Mesendoderm (in vitro differentiated cells): ENCODE data around the gene CEP164.

Source experiments
- DNase-seq: peaks from one replicate; pipeline ENCODE4 v3.0.0; 2013
- H2AK5ac ChIP-seq: 2 replicates; pipeline ENCODE4 v1.6.1; 2013; ENCODE audit warnings: low read length, inconsistent platforms
- H2BK120ac ChIP-seq: 2 replicates; pipeline ENCODE4 v1.6.1; 2013; ENCODE audit warnings: low read depth, mild to moderate bottlenecking, low read length, moderate library complexity, mixed read lengths
- H2BK15ac ChIP-seq: replicated peaks from 2 replicates; pipeline ENCODE4 v1.6.1; 2013; ENCODE audit warnings: low read depth, mild to moderate bottlenecking, moderate library complexity
- H2BK5ac ChIP-seq: 2 replicates; pipeline ENCODE4 v1.6.1; 2013; ENCODE audit warnings: low read length, inconsistent platforms
- H3K18ac ChIP-seq: 2 replicates; pipeline ENCODE4 v1.6.1; 2013; ENCODE audit warnings: mild to moderate bottlenecking, low read length, mixed read lengths
- H3K23ac ChIP-seq: one replicate; pipeline ENCODE4 v1.6.1; 2013; ENCODE audit warnings: low read length
- H3K27ac ChIP-seq: 2 replicates; pipeline ENCODE4 v1.5.1; 2013; ENCODE audit warnings: low read depth, mild to moderate bottlenecking, inconsistent platforms, low read length, moderate library complexity
- H3K27me3 ChIP-seq: 2 replicates; pipeline ENCODE4 v1.6.1; 2013; ENCODE audit warnings: low read length, control low read depth, mild to moderate bottlenecking, inconsistent platforms; ENCODE audit not compliant: insufficient read depth, poor library complexity
- H3K36me3 ChIP-seq: 2 replicates; pipeline ENCODE4 v1.6.1; 2013; ENCODE audit warnings: low read length, inconsistent platforms; ENCODE audit not compliant: control insufficient read depth, insufficient read depth
- H3K4ac ChIP-seq: one replicate; pipeline ENCODE4 v1.6.1; 2013; ENCODE audit warnings: low read depth, mild to moderate bottlenecking, low read length, moderate library complexity
- H3K4me1 ChIP-seq: 2 replicates; pipeline ENCODE4 v1.6.1; 2013; ENCODE audit warnings: low read depth, low read length, inconsistent platforms; ENCODE audit not compliant: control insufficient read depth
- H3K4me2 ChIP-seq: 2 replicates; pipeline ENCODE4 v1.6.1; 2013; ENCODE audit warnings: low read length
- H3K4me3 ChIP-seq: 2 replicates; pipeline ENCODE4 v1.5.1; 2013; ENCODE audit warnings: mild to moderate bottlenecking, low read length
- H3K56ac ChIP-seq: one replicate; pipeline ENCODE4 v1.6.1; 2013; ENCODE audit warnings: low read length
- H3K79me1 ChIP-seq: 2 replicates; pipeline ENCODE4 v1.6.1; 2013; ENCODE audit warnings: low read length, inconsistent platforms
- H3K79me2 ChIP-seq: 2 replicates; pipeline ENCODE4 v1.6.1; 2013; ENCODE audit warnings: mild to moderate bottlenecking, low read length; ENCODE audit not compliant: control insufficient read depth, insufficient read depth
- H3K9ac ChIP-seq: 2 replicates; pipeline ENCODE4 v1.6.1; 2013; ENCODE audit warnings: low read length, inconsistent platforms
- H4K5ac ChIP-seq: one replicate; pipeline ENCODE4 v1.6.1; 2013; ENCODE audit warnings: low read length
- H4K8ac ChIP-seq: one replicate; pipeline ENCODE4 v1.6.1; 2013; ENCODE audit warnings: low read depth, mild to moderate bottlenecking, control low read depth, low read length, moderate library complexity
- WGBS: extraction: QIAGEN DNeasy Blood & Tissue Kit; methylation state at CpG from one replicate; pipeline ENCODE4 v1.1.7; 2013; ENCODE audit warnings: low lambda C conversion rate, missing lambda C conversion rate; ENCODE audit not compliant: insufficient coverage; ENCODE audit errors: extremely low coverage; 5-methylcytosine and 5-hydroxymethylcytosine counted together

The CEP164 gene

GRCh38 chr11:117387992-117388755, 60.5 kb downstream of the CEP164 start:
- Histone ChIP-seq H3K4me1 (no peaks in the 10 kb centered on the region), H3K27ac (no peak overlapping the region), H3K4me3 (no peak overlapping the region), H3K9ac (no peak overlapping the region), H3K79me2 (no peaks in the 10 kb centered on the region), H3K27me3 (no peaks in the 10 kb centered on the region), H3K56ac (no peak overlapping the region), H2BK15ac (no peak overlapping the region), H2BK120ac (no peak overlapping the region), H3K4me2 (no peak overlapping the region), H4K5ac (no peak overlapping the region), H3K36me3 (peaks cover 3% of the 10 kb centered on the region), H3K4ac (no peak overlapping the region), H3K23ac (no peak overlapping the region), H3K18ac (no peak overlapping the region), H2BK5ac (no peak overlapping the region), H4K8ac (no peak overlapping the region), H2AK5ac (no peak overlapping the region), H3K79me1 (no peaks in the 10 kb centered on the region)
- DNase-seq, result no peak
- no CpG with 5 or more reads among the region's 3 CpGs for WGBS

DNA sequence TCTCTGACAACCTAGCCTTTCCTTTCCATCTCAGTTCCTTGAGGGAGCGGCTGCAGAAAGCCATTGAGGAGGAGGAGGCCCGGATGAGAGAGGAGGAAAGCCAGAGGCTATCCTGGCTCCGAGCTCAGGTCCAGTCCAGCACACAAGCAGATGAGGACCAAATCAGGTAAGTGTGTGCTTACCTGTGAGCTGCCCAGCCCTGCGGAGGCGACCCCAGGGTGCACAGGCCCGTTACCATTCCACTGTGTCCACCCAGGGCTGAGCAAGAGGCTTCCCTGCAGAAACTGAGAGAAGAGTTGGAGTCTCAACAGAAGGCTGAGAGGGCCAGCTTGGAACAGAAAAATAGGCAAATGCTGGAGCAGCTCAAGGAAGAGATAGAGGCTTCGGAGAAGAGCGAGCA, 63.1 kb downstream of the CEP164 start:
- DNase-seq, result no peak
- Histone ChIP-seq H3K4me3 (no peak overlapping the region), H4K5ac (no peak overlapping the region), H3K27me3 (no peaks in the 10 kb centered on the region), H2AK5ac (no peak overlapping the region), H3K9ac (no peak overlapping the region), H3K79me2 (no peaks in the 10 kb centered on the region), H3K79me1 (no peaks in the 10 kb centered on the region), H3K36me3 (peaks cover 7% of the 10 kb centered on the region), H2BK120ac (no peak overlapping the region), H2BK5ac (no peak overlapping the region), H3K4me2 (no peak overlapping the region), H3K4me1 (no peaks in the 10 kb centered on the region), H3K27ac (no peak overlapping the region), H2BK15ac (no peak overlapping the region), H3K23ac (no peak overlapping the region), H3K56ac (no peak overlapping the region), H3K4ac (no peak overlapping the region), H4K8ac (no peak overlapping the region), H3K18ac (no peak overlapping the region)
- WGBS, result no CpG with 5 or more reads among the region's 8 CpGs

DNA sequence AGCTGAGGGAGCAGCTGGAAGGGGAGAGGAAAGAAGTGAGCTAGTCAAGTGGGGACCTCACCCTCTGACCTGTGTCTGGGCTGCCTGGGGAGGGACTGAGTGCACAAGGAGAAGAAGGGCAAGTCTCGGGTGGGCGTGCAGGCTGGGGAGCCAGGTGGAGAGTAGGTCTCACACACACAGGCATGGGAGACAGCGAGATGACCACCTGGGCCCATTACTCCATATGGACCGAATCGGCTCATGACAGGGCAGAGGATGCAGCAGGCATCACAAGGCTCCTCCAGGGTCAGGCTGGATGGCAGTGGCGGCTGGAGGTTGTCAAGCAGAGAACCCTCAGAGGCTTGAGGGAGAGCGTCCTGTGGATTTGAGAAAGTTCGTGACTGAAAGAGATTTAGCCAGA, 63.5 kb downstream of the CEP164 start:
- Histone ChIP-seq H3K9ac (no peak overlapping the region), H3K79me2 (no peaks in the 10 kb centered on the region), H3K18ac (no peak overlapping the region), H3K56ac (no peak overlapping the region), H3K27me3 (no peaks in the 10 kb centered on the region), H2BK5ac (no peak overlapping the region), H2AK5ac (no peak overlapping the region), H4K8ac (no peak overlapping the region), H3K36me3 (peaks cover 7% of the 10 kb centered on the region), H3K4me1 (no peaks in the 10 kb centered on the region), H3K27ac (no peak overlapping the region), H3K4ac (no peak overlapping the region), H2BK15ac (no peak overlapping the region), H2BK120ac (no peak overlapping the region), H3K4me3 (no peak overlapping the region), H3K79me1 (no peaks in the 10 kb centered on the region), H4K5ac (no peak overlapping the region), H3K23ac (no peak overlapping the region), H3K4me2 (no peak overlapping the region)
- no CpG with 5 or more reads among the region's 8 CpGs for WGBS
- DNase-seq, result no peak

DNA sequence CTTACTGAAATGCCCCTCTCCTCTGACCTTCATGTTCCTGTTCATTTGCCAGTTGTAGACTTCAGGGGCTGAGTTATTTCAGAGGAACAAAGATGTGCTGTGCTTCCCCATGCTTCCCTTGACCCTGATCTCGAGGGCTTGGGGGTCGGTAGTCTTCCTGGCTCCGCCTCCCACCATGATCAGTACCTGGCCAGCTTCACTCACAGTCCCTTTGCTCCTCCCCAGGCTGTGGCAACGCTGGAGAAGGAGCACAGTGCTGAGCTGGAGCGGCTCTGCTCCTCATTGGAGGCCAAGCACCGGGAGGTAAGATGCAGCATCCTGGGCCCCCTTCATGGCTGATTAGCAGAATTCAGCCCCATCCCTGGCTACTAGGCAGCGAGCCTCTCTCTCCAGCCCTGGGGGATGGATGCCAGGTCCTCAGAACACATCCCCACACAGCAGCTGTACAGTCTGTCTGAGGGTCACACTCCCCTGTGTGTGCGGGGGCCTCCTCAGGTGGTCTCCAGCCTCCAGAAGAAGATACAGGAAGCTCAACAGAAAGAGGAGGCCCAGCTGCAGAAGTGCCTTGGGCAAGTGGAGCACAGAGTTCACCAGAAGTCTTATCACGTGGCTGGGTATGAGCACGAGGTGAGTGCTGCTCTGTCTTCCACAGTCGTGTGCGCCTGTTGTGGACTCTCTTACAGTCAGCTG, 64.5 kb downstream of the CEP164 start:
- no peak overlapping the region for H2BK120ac ChIP-seq
- H3K27me3 ChIP-seq, result no peaks in the 10 kb centered on the region
- H3K18ac ChIP-seq, result no peak overlapping the region
- H3K79me2 ChIP-seq, result no peaks in the 10 kb centered on the region
- H2AK5ac ChIP-seq, result no peak overlapping the region
- no peak overlapping the region for H3K4me3 ChIP-seq
- H4K8ac ChIP-seq, result no peak overlapping the region
- no peak overlapping the region for H3K4me2 ChIP-seq
- no peak overlapping the region for H3K4ac ChIP-seq
- no peak overlapping the region for H2BK15ac ChIP-seq
- H3K36me3 ChIP-seq, result peaks cover 13% of the 10 kb centered on the region
- WGBS, result no CpG with 5 or more reads among the region's 12 CpGs
- H3K79me1 ChIP-seq, result no peaks in the 10 kb centered on the region
- DNase-seq, result no peak
- no peak overlapping the region for H4K5ac ChIP-seq
- H3K23ac ChIP-seq, result no peak overlapping the region
- H3K56ac ChIP-seq, result no peak overlapping the region
- no peak overlapping the region for H3K9ac ChIP-seq
- H3K4me1 ChIP-seq, result no peaks in the 10 kb centered on the region
- H2BK5ac ChIP-seq, result no peak overlapping the region
- no peak overlapping the region for H3K27ac ChIP-seq

DNA sequence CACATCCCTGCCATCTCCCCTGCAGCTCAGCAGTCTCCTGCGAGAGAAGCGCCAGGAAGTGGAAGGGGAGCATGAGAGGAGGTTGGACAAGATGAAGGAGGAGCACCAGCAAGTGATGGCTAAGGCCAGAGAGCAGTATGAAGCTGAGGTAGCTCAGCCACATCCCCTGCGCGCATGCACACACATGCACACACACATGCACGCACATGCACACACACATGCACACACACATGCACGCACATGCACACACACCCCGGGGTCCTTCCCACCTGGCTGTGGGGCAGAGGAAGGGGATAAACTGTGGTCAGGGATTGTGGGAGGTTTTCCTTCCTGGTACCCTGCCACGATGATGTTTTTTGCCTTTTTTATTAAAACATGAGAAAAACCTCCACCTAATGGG, 65.3 kb downstream of the CEP164 start:
- no peak overlapping the region for H2AK5ac ChIP-seq
- no peak overlapping the region for H3K23ac ChIP-seq
- H2BK120ac ChIP-seq, result no peak overlapping the region
- no peak overlapping the region for H3K4me2 ChIP-seq
- H3K9ac ChIP-seq, result no peak overlapping the region
- no peaks in the 10 kb centered on the region for H3K79me2 ChIP-seq
- H3K4ac ChIP-seq, result no peak overlapping the region
- H3K18ac ChIP-seq, result no peak overlapping the region
- no peak overlapping the region for H4K8ac ChIP-seq
- DNase-seq, result no peak
- H2BK15ac ChIP-seq, result no peak overlapping the region
- H3K4me3 ChIP-seq, result no peak overlapping the region
- no peaks in the 10 kb centered on the region for H3K4me1 ChIP-seq
- H3K27me3 ChIP-seq, result no peaks in the 10 kb centered on the region
- no peaks in the 10 kb centered on the region for H3K79me1 ChIP-seq
- no peak overlapping the region for H2BK5ac ChIP-seq
- H3K56ac ChIP-seq, result no peak overlapping the region
- H3K27ac ChIP-seq, result no peak overlapping the region
- H3K36me3 ChIP-seq, result peaks cover 14% of the 10 kb centered on the region
- no peak overlapping the region for H4K5ac ChIP-seq
- WGBS, result no CpG with 5 or more reads among the region's 8 CpGs
